CD14-positive monocyte (primary cell): ENCODE results near the gene LCP1. TPM values are rescaled to one million over a fixed set of nuclear protein-coding genes. Genes with fewer than 3 reads are reported as not detected.

ENCODE experiments used
- DNase-seq, 3 donors: peaks; one replicate each; pipeline ENCODE4 v3.0.0-alpha.2; 2011 to 2022
- H2AFZ ChIP-seq: 2 replicates; pipeline ENCODE4 v1.6.0; 2012; ENCODE audit warnings: mild to moderate bottlenecking, low read depth, low read length, inconsistent platforms; ENCODE audit not compliant: insufficient read depth, poor library complexity, severe bottlenecking
- H3K27ac ChIP-seq, 2 donors: 1 replicate in 1 of 2; 2 replicates in 1 of 2; pipeline ENCODE4 v1.5.1; 2012 to 2013; ENCODE audit warnings: low read length in 2 of 2, control low read depth in 1 of 2, inconsistent platforms in 1 of 2, low read depth in 1 of 2, mild to moderate bottlenecking in 1 of 2
- H3K27me3 ChIP-seq, 2 donors: one replicate each; pipeline versions ENCODE4 v1.6.0 to v1.6.1; 2011 to 2013; ENCODE audit warnings: low read length in 2 of 2; ENCODE audit not compliant: control insufficient read depth in 2 of 2, insufficient read depth in 2 of 2
- H3K36me3 ChIP-seq, 2 donors: replicated peaks in 1 of 2; 1 replicate in 1 of 2; 2 replicates in 1 of 2; pipeline versions ENCODE4 v1.5.1 to v1.6.1; 2012 to 2013; ENCODE audit warnings: low read length in 2 of 2, control low read depth in 1 of 2, inconsistent platforms in 1 of 2, mild to moderate bottlenecking in 1 of 2; ENCODE audit not compliant: insufficient read depth in 2 of 2, control insufficient read depth in 1 of 2
- H3K4me1 ChIP-seq, 2 donors: 1 replicate in 1 of 2; 2 replicates in 1 of 2; pipeline versions ENCODE4 v1.5.1 to v1.6.1; 2012 to 2013; ENCODE audit warnings: low read length in 2 of 2, control low read depth in 1 of 2, inconsistent platforms in 1 of 2, mild to moderate bottlenecking in 1 of 2, moderate library complexity in 1 of 2; ENCODE audit not compliant: insufficient read depth in 2 of 2, control insufficient read depth in 1 of 2
- H3K4me2 ChIP-seq: replicated peaks from 2 replicates; pipeline ENCODE3; 2012; ENCODE audit warnings: low read length, moderate library complexity, mild to moderate bottlenecking; ENCODE audit not compliant: poor library complexity, severe bottlenecking; ENCODE audit errors: extremely low read depth
- H3K4me3 ChIP-seq, 3 experiments: fragments of 200-600 bp in 1 of 3; sonication (generic) in 1 of 3; replicated peaks in 1 of 3; 1 replicate in 2 of 3; 2 replicates in 1 of 3; pipeline ENCODE4 v1.5.1; 2011 to 2013; ENCODE audit warnings: low read length in 3 of 3, mild to moderate bottlenecking in 3 of 3, control low read depth in 2 of 3, low read depth in 2 of 3, inconsistent platforms in 1 of 3, moderate library complexity in 1 of 3
- H3K79me2 ChIP-seq: 2 replicates; pipeline ENCODE4 v1.6.0; 2012; ENCODE audit warnings: mild to moderate bottlenecking, control low read depth, inconsistent platforms, low read length, moderate library complexity; ENCODE audit not compliant: insufficient read depth
- H3K9ac ChIP-seq: 2 replicates; pipeline ENCODE4 v1.6.0; 2017; ENCODE audit warnings: low read length, mild to moderate bottlenecking; ENCODE audit not compliant: insufficient read depth, poor library complexity, severe bottlenecking
- H3K9me3 ChIP-seq, 2 donors: replicated peaks in 1 of 2; 1 replicate in 1 of 2; 2 replicates in 1 of 2; pipeline versions ENCODE4 v1.5.1 to v1.6.1; 2012 to 2013; ENCODE audit warnings: low read length in 2 of 2, control low read depth in 1 of 2; ENCODE audit not compliant: control insufficient read depth in 1 of 2, insufficient read depth in 1 of 2
- H4K20me1 ChIP-seq: 2 replicates; pipeline ENCODE4 v1.6.0; 2012; ENCODE audit warnings: mild to moderate bottlenecking, low read length, control low read depth, moderate library complexity; ENCODE audit not compliant: insufficient read depth
- H3K27ac Mint-ChIP-seq, 7 donors: one replicate each; pipeline ENCODE4 v1.8.0; 2020; ENCODE audit warnings: mild to moderate bottlenecking in 7 of 7, mixed read lengths in 7 of 7, moderate library complexity in 6 of 7, inconsistent platforms in 2 of 7
- H3K27me3 Mint-ChIP-seq, 3 donors: one replicate each; pipeline ENCODE4 v1.8.0; 2021 to 2022; ENCODE audit warnings: low read depth in 3 of 3, mild to moderate bottlenecking in 3 of 3, mixed read lengths in 3 of 3, moderate library complexity in 3 of 3, inconsistent platforms in 1 of 3
- H3K36me3 Mint-ChIP-seq, 2 donors: one replicate each; pipeline ENCODE4 v1.8.0; 2020; ENCODE audit warnings: mixed read lengths in 2 of 2, inconsistent platforms in 1 of 2, mild to moderate bottlenecking in 1 of 2
- H3K4me1 Mint-ChIP-seq: one replicate; pipeline ENCODE4 v1.8.0; 2020; ENCODE audit warnings: mild to moderate bottlenecking, mixed read lengths
- H3K4me3 Mint-ChIP-seq, 2 donors: one replicate each; pipeline ENCODE4 v1.8.0; 2020; ENCODE audit warnings: mild to moderate bottlenecking in 2 of 2, mixed read lengths in 2 of 2, moderate library complexity in 1 of 2
- H3K9me3 Mint-ChIP-seq, 7 donors: one replicate each; pipeline ENCODE4 v1.8.0; 2020 to 2022; ENCODE audit warnings: mixed read lengths in 7 of 7, mild to moderate bottlenecking in 6 of 7, moderate library complexity in 6 of 7, inconsistent platforms in 2 of 7
- CTCF ChIP-seq: fragments of 200-600 bp; IDR thresholded peaks from one replicate; pipeline ENCODE4 v1.8.0; 2022; ENCODE audit warnings: antibody characterized with exemption, mild to moderate bottlenecking
- WGBS: methylation state at CpG from one replicate; pipeline ENCODE4 v1.1.5; 2013; ENCODE audit warnings: missing lambda C conversion rate; ENCODE audit not compliant: insufficient coverage; 5-methylcytosine and 5-hydroxymethylcytosine counted together
- intact Hi-C, 2 donors: fragments of 100-400 bp; cut with micrococcal nuclease; formaldehyde crosslinking; loops; one replicate each; pipeline versions ENCODE4 v1.15.0 to v1.15.1; 2023
- polyA plus RNA-seq, 3 donors: library from polyadenylated mRNA; depleted of rRNA in 1 of 3; unstranded in 2 of 3; stranded (reverse) in 1 of 3; fragments of 300-500 nt in 2 of 3; fragments of >200 nt in 1 of 3; fragmentation: Illumina TruSeq in 2 of 3; gene quantifications; 1 replicate in 2 of 3; 2 replicates in 1 of 3; pipeline ENCODE4 v1.2.3, GENCODE V29; 2012 to 2021

Gene LCP1
- polyA plus RNA-seq, 3 donors = 653 to 2,003 (median 1,636) TPM

GRCh38 chr13:46182491-46182877 lies 507 bp upstream of the LCP1 start:
- peak overlapping the region; percentile 85 to 95 for H3K27ac ChIP-seq
- H3K36me3 ChIP-seq = peaks cover 4 to 11% of the 10 kb centered on the region in 2 donors
- TF ChIP-seq CTCF = no peak
- H3K9me3 ChIP-seq = no peaks in the 10 kb centered on the region
- H3K27me3 ChIP-seq = no peaks in the 10 kb centered on the region
- H3K4me2 ChIP-seq = peak overlapping the region; percentile 97
- Mint-ChIP-seq H3K4me3 (peak overlapping the region; percentile 98 to 100), H3K27me3 (peaks cover 0 to 5% (median 0%) of the 10 kb centered on the region in 3 donors), H3K4me1 (peaks cover 51% of the 10 kb centered on the region), H3K36me3 (peaks cover 13 to 23% of the 10 kb centered on the region in 2 donors), H3K9me3 (peaks cover 0 to 4% (median 0%) of the 10 kb centered on the region in 7 donors), H3K27ac (peak overlapping the region; percentile 96 to 99 (median 98))
- H3K79me2 ChIP-seq = peaks cover 79% of the 10 kb centered on the region
- H3K4me1 ChIP-seq = peaks cover 46 to 57% of the 10 kb centered on the region in 2 donors
- no peak for DNase-seq
- no peak overlapping the region for H2AFZ ChIP-seq
- peaks cover 45% of the 10 kb centered on the region for H4K20me1 ChIP-seq
- peak overlapping the region; percentile 74 for H3K9ac ChIP-seq
- intact Hi-C loops = loop anchor here (2.0 to 10.0 kb wide), 2 partner anchors 14 to 142 kb away; no protein-coding TSS in a partner anchor
- WGBS = no CpG with 5 or more reads among the region's 2 CpGs
- H3K4me3 ChIP-seq = peak overlapping the region; percentile 61 to 98 (median 98)

GRCh38 chr13:46181377-46181839 lies 569 bp downstream of the LCP1 start:
- peaks cover 4 to 12% of the 10 kb centered on the region in 2 donors for H3K36me3 ChIP-seq
- H3K27me3 Mint-ChIP-seq = peaks cover 0 to 5% (median 0%) of the 10 kb centered on the region in 3 donors
- peak overlapping the region; percentile 74 for H3K9ac ChIP-seq
- no peak for TF ChIP-seq CTCF
- peak overlapping the region; percentile 45 for H2AFZ ChIP-seq
- H3K27ac Mint-ChIP-seq = peak overlapping the region; percentile 96 to 99 (median 98)
- peak overlapping the region; percentile 98 to 100 for H3K4me3 Mint-ChIP-seq
- H3K4me1 Mint-ChIP-seq = peaks cover 56% of the 10 kb centered on the region
- H3K27ac ChIP-seq = peak overlapping the region; percentile 85 to 95
- DNase-seq = no peak
- H3K27me3 ChIP-seq = no peaks in the 10 kb centered on the region
- intact Hi-C loops = loop anchor here in 1 of 2 donors (10.0 kb wide), 1 partner anchor 143 kb away; no protein-coding TSS in a partner anchor
- peaks cover 0 to 4% (median 0%) of the 10 kb centered on the region in 7 donors for H3K9me3 Mint-ChIP-seq
- H3K79me2 ChIP-seq = peaks cover 90% of the 10 kb centered on the region
- H3K36me3 Mint-ChIP-seq = peaks cover 17 to 28% of the 10 kb centered on the region in 2 donors
- peak overlapping the region; percentile 61 to 98 (median 98) for H3K4me3 ChIP-seq
- no CpG with 5 or more reads among the region's 5 CpGs for WGBS
- H3K4me1 ChIP-seq = peaks cover 47 to 67% of the 10 kb centered on the region in 2 donors
- H3K4me2 ChIP-seq = peak overlapping the region; percentile 97
- no peaks in the 10 kb centered on the region for H3K9me3 ChIP-seq
- H4K20me1 ChIP-seq = peaks cover 48% of the 10 kb centered on the region
